Body of pancreas (tissue), 4 donors: ENCODE measurements around the gene RBM20.

Experiments used
- CTCF ChIP-seq, 7 experiments: fragments of 450-650 bp in 4 of 7; fragments of 200-600 bp in 3 of 7; sonication (generic) in 3 of 7; IDR thresholded peaks; one replicate each; pipeline ENCODE4 v1.5.1; 2016 to 2019; ENCODE audit warnings: antibody characterized with exemption in 7 of 7
- POLR2A ChIP-seq, 3 donors: fragments of 450-650 bp; IDR thresholded peaks; one replicate each; pipeline ENCODE4 v1.6.1; 2016; ENCODE audit warnings: antibody characterized with exemption in 3 of 3, mild to moderate bottlenecking in 2 of 3

DNA sequence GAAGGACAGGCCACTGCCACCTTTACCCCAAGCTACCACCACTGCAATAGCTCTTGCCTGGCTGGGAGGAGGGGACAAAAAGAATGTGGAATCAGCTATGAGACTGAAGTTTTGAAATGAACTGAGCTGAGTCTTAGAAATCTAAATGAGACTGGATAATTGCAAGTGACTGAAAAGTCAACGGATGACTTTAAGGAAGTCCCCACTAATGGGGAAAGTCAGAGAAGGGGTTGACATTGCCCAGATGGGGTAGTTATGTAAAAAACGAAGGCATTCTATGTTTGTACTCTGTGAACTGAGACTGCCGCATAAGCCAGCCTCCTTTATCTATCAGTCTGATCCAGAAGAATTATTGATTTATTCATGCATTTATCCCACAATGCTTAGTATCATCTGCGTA, 67.2 kb downstream of the RBM20 start:
- no peak for TF ChIP-seq CTCF (IDR thresholded peaks at IDR 0.05)
- TF ChIP-seq POLR2A (IDR thresholded peaks at IDR 0.05), result no peak
